ENCODE data around the gene OFD1.

- TF ChIP-seq YY1 (IDR thresholded peaks at IDR 0.05; ENCODE audit: insufficient read depth, insufficient read length) (no peak), SUZ12 (IDR thresholded peaks at IDR 0.05; ENCODE audit: extremely low read depth, insufficient read depth, insufficient read length) (no peak), ZNF274 (IDR thresholded peaks at IDR 0.05; ENCODE audit: low read depth, low read length) (no peak)
Measured at GRCh38 chrX:13703135-13703534, 31.4 kb upstream of the OFD1 start.
